K562 (cell line): Measurements from ENCODE around the gene BRPF1. TPM values are rescaled to one million over a fixed set of nuclear protein-coding genes. Genes with fewer than 3 reads are reported as not detected.

Experiments used
- REST ChIP-seq, 2 experiments: fragments of 450-650 bp; formaldehyde crosslinking in 1 of 2; IDR thresholded peaks; 2 replicates each; pipeline versions ENCODE4 v1.4.0 to v1.6.1; 2014 to 2020; ENCODE audit warnings: mild to moderate bottlenecking in 2 of 2, borderline replicate concordance in 1 of 2, low read depth in 1 of 2
- polyA plus RNA-seq, 8 experiments: library from polyadenylated mRNA; depleted of rRNA in 4 of 8; stranded (reverse) in 5 of 8; unstranded in 3 of 8; fragments of >200 nt; fragmentation: Nextera tagmentation in 2 of 8; fragmentation: Illumina TruSeq in 1 of 8; extraction: Ambion mirVana in 2 of 8; extraction: Trizol in 1 of 8; gene quantifications; 2 replicates each; pipeline versions ENCODE4 v1.2.1 to v1.2.3, GENCODE V29; 2011 to 2014; ENCODE audit warnings: inconsistent platforms in 1 of 8, missing spikeins in 1 of 8
- total RNA-seq, 7 experiments: library from RNA; depleted of rRNA in 6 of 7; stranded (reverse); fragments of >200 nt in 6 of 7; fragmentation: Illumina TruSeq in 2 of 7; extraction: Trizol in 2 of 7; gene quantifications; 2 replicates each; pipeline versions ENCODE4 v1.2.1 to v1.2.3, GENCODE V29; 2011 to 2021; ENCODE audit warnings: low replicate concordance in 1 of 7

Gene BRPF1
- total and polyA plus RNA-seq, 9 of the 15 experiments (the other 6 are each of a cell fraction or from before 2014, with no cell fraction given), result 1.1 to 40.2 (median 23.5) TPM

DNA sequence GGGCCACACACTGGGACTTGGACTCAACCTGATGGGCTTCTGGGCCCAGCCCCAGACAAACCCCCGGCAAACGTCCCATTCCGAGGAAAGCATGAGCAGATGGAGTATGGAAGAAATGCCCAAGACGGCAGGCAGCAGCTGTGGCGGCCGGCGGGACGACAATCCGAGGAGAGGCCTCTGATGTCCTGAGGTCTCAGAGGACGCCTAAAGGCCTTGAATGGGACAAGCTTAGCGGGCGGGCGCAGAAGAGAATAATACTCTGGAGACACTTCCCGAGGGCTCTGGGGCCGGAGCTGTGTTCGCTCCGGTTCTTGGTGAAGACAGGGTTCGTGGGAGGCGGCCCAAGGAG, 17.7 kb downstream of the BRPF1 start (continued):
- TF ChIP-seq REST (IDR thresholded peaks at IDR 0.05; ENCODE audit: borderline replicate concordance), result no peak
- TF ChIP-seq REST (CRISPR knock-in tag; IDR thresholded peaks at IDR 0.05; ENCODE audit: low read depth), result no peak
